IMR-90 (cell line): ENCODE data around the gene MAP2K6. TPM values are rescaled to one million over a fixed set of nuclear protein-coding genes. Genes with fewer than 3 reads are reported as not detected.

Experiments
- ATAC-seq: fragments of 200-7000 bp; cut with Tn5 transposase; 2 replicates; pipeline ENCODE4 v1.9.1; 2020; ENCODE audit warnings: low read depth, mild to moderate bottlenecking, moderate library complexity
- BruUV-seq: library from RNA; stranded (reverse); fragments of 400-500 nt; replicated peaks from 2 replicates; lab custom pipeline; 2021; lab: Mats Ljungman, UMichigan
- CTCF ChIA-PET: fragments of 300-600 bp; formaldehyde crosslinking; extraction: SDS; loops from one replicate; lab custom pipeline; 2021; ENCODE audit warnings: antibody characterized with exemption; lab: Yijun Ruan, JAX
- POLR2A ChIA-PET: fragments of 300-600 bp; sonication (Branson Sonifier 250); formaldehyde crosslinking; loops from one replicate; lab custom pipeline; 2022; ENCODE audit warnings: antibody characterized with exemption; ENCODE audit not compliant: unreplicated experiment; lab: Charles Lee
- DNase-seq: peaks from one replicate; pipeline ENCODE4 v3.0.0; 2013
- H2AFZ ChIP-seq: replicated peaks from 2 replicates; pipeline ENCODE3; 2013; ENCODE audit warnings: low read length, mild to moderate bottlenecking; ENCODE audit not compliant: poor library complexity
- H2AK5ac ChIP-seq: 2 replicates; pipeline ENCODE4 v1.6.1; 2013; ENCODE audit warnings: low read depth, low read length, inconsistent platforms
- H2AK9ac ChIP-seq: replicated peaks from 2 replicates; pipeline ENCODE3; 2013; ENCODE audit warnings: mild to moderate bottlenecking, low read depth, low read length, moderate library complexity; ENCODE audit not compliant: poor library complexity
- H2BK120ac ChIP-seq: 2 replicates; pipeline ENCODE4 v1.6.1; 2013; ENCODE audit warnings: low read depth, low read length, inconsistent platforms
- H2BK15ac ChIP-seq: 3 replicates; pipeline ENCODE4 v1.6.1; 2013; ENCODE audit warnings: low read depth, low read length, inconsistent platforms
- H2BK20ac ChIP-seq: 2 replicates; pipeline ENCODE4 v1.6.1; 2013; ENCODE audit warnings: low read depth, mild to moderate bottlenecking, inconsistent platforms, low read length, moderate library complexity
- H2BK5ac ChIP-seq: 2 replicates; pipeline ENCODE4 v1.6.1; 2013; ENCODE audit warnings: mild to moderate bottlenecking, low read depth, low read length, inconsistent platforms; ENCODE audit not compliant: poor library complexity, severe bottlenecking
- H3K14ac ChIP-seq: replicated peaks from 2 replicates; pipeline ENCODE4 v1.6.1; 2013; ENCODE audit warnings: low read depth, low read length, inconsistent platforms
- H3K18ac ChIP-seq: 2 replicates; pipeline ENCODE4 v1.6.1; 2013; ENCODE audit warnings: low read depth, low read length, control low read depth
- H3K23ac ChIP-seq: 2 replicates; pipeline ENCODE4 v1.6.1; 2013; ENCODE audit warnings: low read depth, low read length, inconsistent platforms
- H3K27ac ChIP-seq: 2 replicates; pipeline ENCODE4 v1.5.1; 2013; ENCODE audit warnings: mild to moderate bottlenecking, control low read depth, low read length; ENCODE audit not compliant: insufficient read depth
- H3K27me3 ChIP-seq: 2 replicates; pipeline ENCODE4 v1.6.1; 2013; ENCODE audit warnings: low read length; ENCODE audit not compliant: control insufficient read depth, insufficient read depth
- H3K36me3 ChIP-seq: 2 replicates; pipeline ENCODE4 v1.6.1; 2013; ENCODE audit warnings: low read length, mixed read lengths; ENCODE audit not compliant: control insufficient read depth, insufficient read depth
- H3K4ac ChIP-seq: 2 replicates; pipeline ENCODE4 v1.6.1; 2013; ENCODE audit warnings: low read depth, low read length, inconsistent platforms
- H3K4me1 ChIP-seq: 2 replicates; pipeline ENCODE4 v1.6.1; 2013; ENCODE audit warnings: low read length, mixed read lengths; ENCODE audit not compliant: control insufficient read depth, insufficient read depth
- H3K4me2 ChIP-seq: 2 replicates; pipeline ENCODE4 v1.6.1; 2013; ENCODE audit warnings: low read depth, mild to moderate bottlenecking, control low read depth, low read length, moderate library complexity
- H3K4me3 ChIP-seq: 2 replicates; pipeline ENCODE4 v1.5.1; 2013; ENCODE audit warnings: low read depth, mild to moderate bottlenecking, control low read depth, low read length, moderate library complexity; ENCODE audit not compliant: insufficient read depth
- H3K56ac ChIP-seq: 2 replicates; pipeline ENCODE4 v1.6.1; 2013; ENCODE audit warnings: low read length, inconsistent platforms; ENCODE audit not compliant: insufficient read depth; ENCODE audit errors: extremely low read depth
- H3K79me1 ChIP-seq, 2 experiments: 2 replicates each; pipeline ENCODE4 v1.6.1; 2013; ENCODE audit warnings: low read length in 2 of 2, inconsistent platforms in 1 of 2, low read depth in 1 of 2
- H3K9ac ChIP-seq: 2 replicates; pipeline ENCODE4 v1.6.1; 2013; ENCODE audit warnings: low read depth, low read length, control low read depth
- H3K9me1 ChIP-seq: 2 replicates; pipeline ENCODE4 v1.6.1; 2013; ENCODE audit warnings: low read length, inconsistent platforms; ENCODE audit not compliant: insufficient read depth
- H3K9me3 ChIP-seq: 2 replicates; pipeline ENCODE4 v1.6.1; 2013; ENCODE audit warnings: low read length; ENCODE audit not compliant: control insufficient read depth, insufficient read depth
- H4K20me1 ChIP-seq: 2 replicates; pipeline ENCODE4 v1.6.1; 2013; ENCODE audit warnings: low read length, inconsistent platforms; ENCODE audit not compliant: insufficient read depth
- H4K5ac ChIP-seq: 2 replicates; pipeline ENCODE4 v1.6.1; 2013; ENCODE audit warnings: mild to moderate bottlenecking, low read depth, low read length, control low read depth
- H4K8ac ChIP-seq, 2 experiments: 2 replicates each; pipeline ENCODE4 v1.6.1; 2013; ENCODE audit warnings: low read depth in 2 of 2, low read length in 2 of 2, control low read depth in 1 of 2, inconsistent platforms in 1 of 2
- H4K91ac ChIP-seq: 2 replicates; pipeline ENCODE4 v1.6.1; 2013; ENCODE audit warnings: low read depth, low read length, inconsistent platforms; ENCODE audit not compliant: insufficient read depth
- FOS ChIP-seq: fragments of 150-350 bp; IDR thresholded peaks from 2 replicates; pipeline ENCODE4 v1.6.1; 2016; ENCODE audit warnings: low read depth, low read length
- MAFK ChIP-seq: IDR thresholded peaks from 2 replicates; pipeline ENCODE4 v1.6.1; 2012; ENCODE audit warnings: low read depth, low read length, improper control_type of control experiment
- MAZ ChIP-seq: IDR thresholded peaks from 2 replicates; pipeline ENCODE4 v1.6.1; 2012; ENCODE audit warnings: low read depth, mild to moderate bottlenecking, low read length, improper control_type of control experiment, moderate library complexity, borderline replicate concordance
- MXI1 ChIP-seq: IDR thresholded peaks from 2 replicates; pipeline ENCODE4 v1.6.1; 2012; ENCODE audit warnings: low read depth, mild to moderate bottlenecking, low read length, moderate library complexity, borderline replicate concordance
- POLR2A ChIP-seq: IDR thresholded peaks from 2 replicates; pipeline ENCODE4 v1.6.1; 2012; ENCODE audit warnings: mild to moderate bottlenecking, low read depth, low read length
- RAD21 ChIP-seq: IDR thresholded peaks from 2 replicates; pipeline ENCODE4 v1.6.1; 2012; ENCODE audit warnings: low read length, improper control_type of control experiment
- RCOR1 ChIP-seq: IDR thresholded peaks from 2 replicates; pipeline ENCODE4 v1.6.1; 2012; ENCODE audit warnings: mild to moderate bottlenecking, low read length, improper control_type of control experiment; ENCODE audit not compliant: insufficient replicate concordance
- RFX5 ChIP-seq: IDR thresholded peaks from 2 replicates; pipeline ENCODE4 v1.8.0; 2012; ENCODE audit warnings: low read depth, mild to moderate bottlenecking, low read length, moderate library complexity
- SMC3 ChIP-seq: fragments of 150-350 bp; IDR thresholded peaks from 2 replicates; pipeline ENCODE4 v1.6.1; 2016; ENCODE audit warnings: low read depth, mild to moderate bottlenecking, antibody characterized with exemption, low read length, moderate library complexity
- USF2 ChIP-seq: fragments of 150-350 bp; IDR thresholded peaks from 2 replicates; pipeline ENCODE4 v1.6.1; 2017; ENCODE audit warnings: mild to moderate bottlenecking, antibody characterized with exemption, low read length, low read depth
- whole genome bisulfite sequencing, 2 experiments: methylation state at CpG; one replicate each; pipeline versions ENCODE4 v1.1.5 to v1.1.7; 2013; ENCODE audit warnings: missing lambda C conversion rate in 2 of 2; ENCODE audit not compliant: insufficient read length in 1 of 2; ENCODE audit errors: extremely low coverage in 2 of 2; 5-methylcytosine and 5-hydroxymethylcytosine counted together
- dilution Hi-C: fragments of 300-500 bp; cut with HindIII; formaldehyde crosslinking; loops from one replicate; pipeline ENCODE4 v1.14.3; 2018; ENCODE audit warnings: low sequenced_read_pairs; ENCODE audit not compliant: unreplicated experiment
- in situ Hi-C: fragments of 300-500 bp; cut with MboI; formaldehyde crosslinking; loops from 3 replicates; pipeline ENCODE4 v1.14.3; 2019; ENCODE audit warnings: low sequenced_read_pairs, inconsistent platforms, mixed read lengths
- intact Hi-C: fragments of 100-400 bp; cut with micrococcal nuclease; formaldehyde crosslinking; loops from 2 replicates; pipeline ENCODE4 v1.10.0; 2022
- polyA plus RNA-seq, 3 experiments: library from polyadenylated mRNA; depleted of rRNA; stranded (reverse); fragments of >200 nt; gene quantifications; 2 replicates each; pipeline ENCODE4 v1.2.3, GENCODE V29; 2012; ENCODE audit warnings: low replicate concordance in 1 of 3
- total RNA-seq: library from RNA; depleted of rRNA; stranded (reverse); fragments of >200 nt; gene quantifications from 2 replicates; pipeline ENCODE4 v1.2.3, GENCODE V29; 2012
- TF ChIP-seq, protein P1 (sequence below): conservative IDR thresholded peaks from 2 replicates; pipeline ENCODE4 v1.5.1; 2012; ENCODE audit warnings: mild to moderate bottlenecking, low read depth, low read length, improper control_type of control experiment

MAP2K6 gene
- total and polyA plus RNA-seq, 2 of the 4 experiments (the other 2 are of a cell fraction) = 2.4 to 5.7 TPM

- no peak for TF ChIP-seq RCOR1
- no peak for TF ChIP-seq RAD21
- TF ChIP-seq, protein P1, sequence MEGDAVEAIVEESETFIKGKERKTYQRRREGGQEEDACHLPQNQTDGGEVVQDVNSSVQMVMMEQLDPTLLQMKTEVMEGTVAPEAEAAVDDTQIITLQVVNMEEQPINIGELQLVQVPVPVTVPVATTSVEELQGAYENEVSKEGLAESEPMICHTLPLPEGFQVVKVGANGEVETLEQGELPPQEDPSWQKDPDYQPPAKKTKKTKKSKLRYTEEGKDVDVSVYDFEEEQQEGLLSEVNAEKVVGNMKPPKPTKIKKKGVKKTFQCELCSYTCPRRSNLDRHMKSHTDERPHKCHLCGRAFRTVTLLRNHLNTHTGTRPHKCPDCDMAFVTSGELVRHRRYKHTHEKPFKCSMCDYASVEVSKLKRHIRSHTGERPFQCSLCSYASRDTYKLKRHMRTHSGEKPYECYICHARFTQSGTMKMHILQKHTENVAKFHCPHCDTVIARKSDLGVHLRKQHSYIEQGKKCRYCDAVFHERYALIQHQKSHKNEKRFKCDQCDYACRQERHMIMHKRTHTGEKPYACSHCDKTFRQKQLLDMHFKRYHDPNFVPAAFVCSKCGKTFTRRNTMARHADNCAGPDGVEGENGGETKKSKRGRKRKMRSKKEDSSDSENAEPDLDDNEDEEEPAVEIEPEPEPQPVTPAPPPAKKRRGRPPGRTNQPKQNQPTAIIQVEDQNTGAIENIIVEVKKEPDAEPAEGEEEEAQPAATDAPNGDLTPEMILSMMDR = no peak
Measured at GRCh38 chr17:69423450-69423849, 9.0 kb downstream of the MAP2K6 start (continued).

DNA sequence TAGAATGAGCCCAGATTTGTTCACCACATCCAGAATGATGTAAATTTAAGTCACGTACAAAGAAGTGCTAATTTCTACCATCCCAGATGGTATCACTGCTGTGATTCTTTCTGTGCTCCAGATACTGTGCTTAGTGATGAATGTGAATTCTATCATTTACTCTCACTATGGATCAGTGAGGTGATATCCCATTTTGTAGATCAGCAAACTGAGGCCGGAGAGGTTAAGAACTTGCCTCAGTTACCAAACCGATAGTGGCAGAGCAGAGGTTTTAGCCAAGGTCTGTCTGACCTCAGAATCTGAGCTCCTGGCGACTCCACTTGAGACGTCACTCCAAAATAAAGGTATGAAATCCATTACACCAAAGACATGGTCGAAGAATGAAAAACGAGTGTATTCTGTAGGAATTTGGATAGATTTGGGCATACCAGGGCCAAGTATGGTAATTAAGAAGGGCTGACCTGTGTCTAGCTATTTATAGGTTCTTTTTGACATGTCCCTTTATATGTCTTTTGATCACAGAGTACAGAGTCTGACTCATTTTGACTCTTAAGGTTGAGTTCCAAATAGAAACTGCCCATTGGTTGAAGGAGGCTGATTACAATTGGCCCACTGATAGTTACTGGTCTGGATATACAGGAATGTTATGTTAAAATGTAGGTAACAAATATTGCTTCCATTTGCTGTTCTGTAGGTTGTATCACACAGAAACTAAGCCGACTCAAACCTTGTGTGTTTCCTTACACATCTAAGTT, 10.0 kb downstream of the MAP2K6 start:
- in situ Hi-C loops (no loop called here), dilution Hi-C loops (no loop called here), intact Hi-C loops (no loop called here)
- Histone ChIP-seq H3K9me1 (no peaks in the 10 kb centered on the region), H2BK5ac (no peak overlapping the region), H3K27ac (no peak overlapping the region), H3K18ac (no peak overlapping the region), H2BK15ac (no peak overlapping the region), H2AK9ac (no peak overlapping the region), H2AFZ (no peak overlapping the region), H3K56ac (no peak overlapping the region), H3K79me1 (no peaks in the 10 kb centered on the region), H4K5ac (no peak overlapping the region), H4K8ac (no peak overlapping the region), H3K4me1 (no peaks in the 10 kb centered on the region), H3K9ac (no peak overlapping the region), H3K4ac (no peak overlapping the region), H2BK120ac (no peak overlapping the region), H2BK20ac (no peak overlapping the region), H3K23ac (no peak overlapping the region), H3K9me3 (no peaks in the 10 kb centered on the region), H4K91ac (no peak overlapping the region), H3K4me3 (no peak overlapping the region), H3K4me2 (no peak overlapping the region), H2AK5ac (no peak overlapping the region), H4K20me1 (no peaks in the 10 kb centered on the region), H3K36me3 (no peaks in the 10 kb centered on the region), H3K27me3 (no peaks in the 10 kb centered on the region), H3K14ac (no peak overlapping the region)
- ATAC-seq = no peak
- DNase-seq = no peak
- TF ChIP-seq MAFK (no peak), FOS (no peak), SMC3 (no peak), RFX5 (no peak), USF2 (no peak), MAZ (no peak), POLR2A (no peak), MXI1 (no peak)
- WGBS, 2 experiments = no CpG with 5 or more reads among the region's 8 CpGs
- POLR2A ChIA-PET = no interaction called here
- BruUV-seq = no TSS peak
- CTCF ChIA-PET = interaction anchor here (0.9 to 1.2 kb wide), 2 partner anchors 13 to 29 kb away, joined by 3 read pairs; no protein-coding TSS in a partner anchor
